ENCODE data around the gene YPEL2. TPM values are rescaled to one million over a fixed set of nuclear protein-coding genes. Genes with fewer than 3 reads are reported as not detected.

Gene YPEL2
- total RNA-seq, 6 experiments from 2014 or later, result 2.9 to 8.8 (median 4.6) TPM

DNA sequence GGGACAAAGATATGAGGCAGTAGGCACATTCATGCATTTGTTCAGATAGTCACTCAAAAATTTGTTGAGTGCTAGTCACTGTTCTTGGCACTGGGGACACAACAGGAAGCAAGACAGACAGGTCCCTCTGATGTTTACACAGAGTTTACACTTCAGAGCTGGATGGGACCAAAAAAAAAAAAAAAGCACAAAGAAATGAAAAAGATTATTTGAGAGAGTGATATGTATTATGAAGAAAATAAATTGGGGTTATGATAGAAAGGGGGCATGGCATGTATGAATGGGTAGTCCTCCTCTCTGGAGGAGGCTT, 3.5 kb upstream of the YPEL2 start:
- Mint-ChIP-seq H3K9me3 (no peaks in the 10 kb centered on the region), H3K36me3 (ENCODE audit: low read depth) (no peaks in the 10 kb centered on the region), H3K27me3 (ENCODE audit: insufficient read depth) (no peaks in the 10 kb centered on the region), H3K4me3 (no peak overlapping the region), H3K27ac (no peak overlapping the region), H3K4me1 (ENCODE audit: low read depth) (peaks cover 35% of the 10 kb centered on the region)
- DNase-seq, result no peak
- TF ChIP-seq, protein P1, sequence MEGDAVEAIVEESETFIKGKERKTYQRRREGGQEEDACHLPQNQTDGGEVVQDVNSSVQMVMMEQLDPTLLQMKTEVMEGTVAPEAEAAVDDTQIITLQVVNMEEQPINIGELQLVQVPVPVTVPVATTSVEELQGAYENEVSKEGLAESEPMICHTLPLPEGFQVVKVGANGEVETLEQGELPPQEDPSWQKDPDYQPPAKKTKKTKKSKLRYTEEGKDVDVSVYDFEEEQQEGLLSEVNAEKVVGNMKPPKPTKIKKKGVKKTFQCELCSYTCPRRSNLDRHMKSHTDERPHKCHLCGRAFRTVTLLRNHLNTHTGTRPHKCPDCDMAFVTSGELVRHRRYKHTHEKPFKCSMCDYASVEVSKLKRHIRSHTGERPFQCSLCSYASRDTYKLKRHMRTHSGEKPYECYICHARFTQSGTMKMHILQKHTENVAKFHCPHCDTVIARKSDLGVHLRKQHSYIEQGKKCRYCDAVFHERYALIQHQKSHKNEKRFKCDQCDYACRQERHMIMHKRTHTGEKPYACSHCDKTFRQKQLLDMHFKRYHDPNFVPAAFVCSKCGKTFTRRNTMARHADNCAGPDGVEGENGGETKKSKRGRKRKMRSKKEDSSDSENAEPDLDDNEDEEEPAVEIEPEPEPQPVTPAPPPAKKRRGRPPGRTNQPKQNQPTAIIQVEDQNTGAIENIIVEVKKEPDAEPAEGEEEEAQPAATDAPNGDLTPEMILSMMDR (IDR thresholded peaks at IDR 0.05), result no peak

DNA sequence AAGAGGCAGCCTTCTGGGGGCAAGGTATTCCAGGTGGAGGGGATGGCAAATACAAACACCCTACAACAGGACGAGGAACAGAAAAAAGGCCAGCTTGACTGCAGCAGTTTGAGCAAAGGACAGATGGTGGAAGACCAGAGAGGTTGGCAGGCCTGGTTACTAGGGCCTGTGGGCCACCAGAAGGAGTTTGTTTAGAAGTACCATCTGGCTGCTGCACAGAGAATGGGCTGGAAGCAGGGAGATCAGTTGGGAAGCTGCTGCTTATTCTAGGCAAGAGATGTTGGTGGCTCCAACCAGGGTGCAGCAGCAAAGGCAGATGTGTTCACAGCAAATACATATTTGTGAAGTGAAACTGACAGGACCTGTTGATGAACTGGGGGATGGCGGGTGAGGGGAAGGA, 2.9 kb upstream of the YPEL2 start:
- H3K27ac Mint-ChIP-seq, result no peak overlapping the region

DNA sequence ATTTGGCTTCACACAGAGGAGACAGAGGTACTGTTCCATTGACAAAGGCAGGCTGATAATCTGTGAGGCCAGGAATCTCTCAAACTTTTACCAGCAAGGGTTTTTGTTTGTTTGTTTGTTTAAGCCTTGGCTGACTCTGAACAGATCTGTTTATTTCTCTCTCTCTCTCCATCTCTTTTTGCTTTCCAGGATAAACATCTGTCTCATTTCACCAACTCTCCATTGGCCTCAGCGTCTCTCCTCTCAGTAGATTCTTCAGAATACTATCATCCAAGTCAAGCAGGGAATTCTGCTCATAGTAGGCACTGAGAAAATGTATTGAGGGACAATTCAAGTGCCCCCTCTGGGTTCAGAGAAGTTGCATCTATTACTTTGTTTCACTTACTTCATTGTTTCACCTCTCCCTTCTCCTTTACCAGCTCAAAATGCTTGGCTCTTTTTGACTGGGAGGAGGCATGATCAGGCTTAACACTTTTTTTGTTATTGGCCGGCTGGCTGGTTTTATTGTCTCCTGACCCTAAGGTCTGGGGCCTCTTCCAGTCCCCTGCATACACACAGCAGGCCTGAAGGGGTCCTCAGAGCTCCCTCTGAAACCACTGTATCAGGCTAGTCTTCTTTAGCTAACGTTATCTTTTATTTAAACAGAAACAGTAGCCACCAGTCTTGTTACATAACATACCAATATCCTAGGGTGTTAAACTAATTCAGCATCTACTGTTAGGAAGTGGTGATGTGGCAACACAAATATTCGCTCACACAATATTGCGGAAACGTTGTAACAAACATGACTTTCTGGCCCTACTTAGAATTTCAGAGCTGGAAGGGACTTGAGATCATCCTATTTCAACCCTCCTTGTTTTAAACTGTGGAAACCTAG, 2.0 kb upstream of the YPEL2 start:
- peaks cover 49% of the 10 kb centered on the region for H3K4me1 Mint-ChIP-seq (ENCODE audit: low read depth)
- peak overlapping the region; percentile 18 for H3K4me3 Mint-ChIP-seq

More for the DNA sequence above, 2.9 kb upstream of the YPEL2 start:
- TF ChIP-seq, protein P1 (IDR thresholded peaks at IDR 0.05), result no peak
- H3K4me3 Mint-ChIP-seq, result no peak overlapping the region
- H3K9me3 Mint-ChIP-seq, result no peaks in the 10 kb centered on the region
- H3K4me1 Mint-ChIP-seq (ENCODE audit: low read depth), result peaks cover 42% of the 10 kb centered on the region
- H3K27me3 Mint-ChIP-seq (ENCODE audit: insufficient read depth), result no peaks in the 10 kb centered on the region; the same call in 1 of the 2 replicates
- no peaks in the 10 kb centered on the region for H3K36me3 Mint-ChIP-seq (ENCODE audit: low read depth)
- DNase-seq, result no peak

DNA sequence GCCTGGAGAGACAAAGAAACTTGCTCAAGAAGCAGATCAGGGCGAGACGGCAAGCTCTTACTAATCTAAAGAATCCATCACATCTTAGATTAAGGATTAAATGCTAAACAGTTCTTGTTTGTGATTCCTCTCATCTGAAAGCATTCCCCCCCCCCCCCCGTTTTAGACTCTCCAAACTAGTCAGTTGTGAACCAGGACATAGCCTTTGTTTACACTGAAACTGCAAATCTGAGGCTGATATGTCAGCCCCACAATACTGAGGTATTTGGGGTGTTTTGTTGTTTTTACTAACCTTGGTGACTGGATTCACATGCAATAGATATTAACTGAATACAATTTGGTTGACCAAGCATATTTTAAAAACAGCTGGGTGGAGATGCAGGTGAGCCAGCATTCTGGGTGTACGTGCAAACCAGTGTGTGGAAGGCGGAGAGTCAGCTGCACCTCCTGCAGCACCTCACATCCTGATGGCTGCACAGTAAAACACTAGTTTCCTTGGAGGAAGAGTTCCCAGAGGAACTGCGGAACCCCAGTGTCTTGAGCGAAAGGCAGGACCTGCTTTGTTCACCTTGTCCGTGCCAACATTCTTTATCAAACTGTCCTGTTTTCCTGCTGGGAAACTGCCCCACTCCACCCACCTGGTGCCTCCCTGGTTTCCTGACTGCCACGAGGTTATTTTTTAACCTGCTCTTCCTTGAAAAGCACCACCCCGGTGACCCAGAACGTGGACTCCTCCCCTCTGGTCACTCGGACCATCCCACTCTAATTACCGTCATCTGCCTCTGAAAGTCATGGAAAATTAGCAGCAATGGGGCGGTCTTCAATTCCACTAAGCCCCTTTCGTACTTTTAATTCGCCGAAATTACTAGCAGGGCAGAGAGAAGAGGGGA, 1.2 kb upstream of the YPEL2 start:
- H3K4me1 Mint-ChIP-seq (ENCODE audit: low read depth), result peaks cover 49% of the 10 kb centered on the region
- H3K27ac Mint-ChIP-seq, result peak overlapping the region; percentile 79
- TF ChIP-seq, protein P1 (IDR thresholded peaks at IDR 0.05), result no peak
- no peak for DNase-seq
- no peaks in the 10 kb centered on the region for H3K9me3 Mint-ChIP-seq
- peak overlapping the region; percentile 18 for H3K4me3 Mint-ChIP-seq
- H3K36me3 Mint-ChIP-seq (ENCODE audit: low read depth), result no peaks in the 10 kb centered on the region
- peaks cover 4% of the 10 kb centered on the region; the same call in 1 of the 2 replicates for H3K27me3 Mint-ChIP-seq (ENCODE audit: insufficient read depth)

More for the DNA sequence above, 2.0 kb upstream of the YPEL2 start:
- no peaks in the 10 kb centered on the region for H3K9me3 Mint-ChIP-seq
- peaks cover 4% of the 10 kb centered on the region; the same call in 1 of the 2 replicates for H3K27me3 Mint-ChIP-seq (ENCODE audit: insufficient read depth)
- peak; percentile 71 for DNase-seq
- peak overlapping the region; percentile 79 for H3K27ac Mint-ChIP-seq
- H3K36me3 Mint-ChIP-seq (ENCODE audit: low read depth), result no peaks in the 10 kb centered on the region
- TF ChIP-seq, protein P1 (IDR thresholded peaks at IDR 0.05), result peak; percentile 86

DNA sequence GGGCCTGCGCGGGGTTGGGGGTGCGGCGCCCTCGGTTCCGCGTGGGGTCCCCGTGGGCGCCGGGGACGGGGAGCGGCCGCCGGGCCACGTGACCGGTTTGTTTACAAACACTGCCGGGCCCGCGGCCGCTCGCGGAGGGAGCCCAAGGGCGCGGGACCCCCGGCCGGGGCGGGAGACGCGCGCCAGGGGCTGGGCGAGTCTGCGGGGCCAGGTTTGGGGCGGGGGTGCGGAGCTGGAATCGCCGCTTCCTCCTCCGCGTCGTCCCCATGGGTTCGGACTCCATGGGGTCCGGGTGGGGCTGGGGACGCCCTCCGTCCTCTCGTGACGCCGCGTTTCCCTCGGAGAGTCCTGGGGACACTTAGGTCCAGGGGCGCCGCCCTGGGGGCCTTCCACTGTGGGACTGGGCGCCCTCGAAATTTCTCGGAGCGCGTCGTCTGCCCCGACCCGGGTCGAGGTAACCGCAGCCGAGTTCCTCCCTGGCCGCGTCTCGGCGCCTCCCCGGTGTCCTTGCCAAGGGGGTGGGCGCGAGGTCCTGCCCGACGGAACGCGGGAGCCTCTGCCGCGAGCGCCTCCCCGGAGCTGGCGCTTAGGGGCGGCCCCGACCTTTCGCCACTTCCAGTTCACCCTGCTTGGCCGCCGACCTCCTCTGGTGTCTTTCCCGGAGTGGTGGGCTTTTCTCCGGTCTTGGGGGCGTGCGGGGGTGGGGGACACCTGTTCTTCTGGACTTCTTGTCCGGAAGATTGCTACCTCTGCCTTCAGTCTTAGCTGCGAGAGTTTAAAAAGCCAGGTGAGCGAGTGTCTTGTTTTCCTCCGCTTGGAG, 684 bp downstream of the YPEL2 start:
- TF ChIP-seq, protein P1 (IDR thresholded peaks at IDR 0.05), result no peak
- H3K4me3 Mint-ChIP-seq, result peak overlapping the region; percentile 92
- H3K27ac Mint-ChIP-seq, result peak overlapping the region; percentile 60; the same call in 1 of the 2 replicates
- no peak for DNase-seq
- H3K9me3 Mint-ChIP-seq, result no peaks in the 10 kb centered on the region
- H3K36me3 Mint-ChIP-seq (ENCODE audit: low read depth), result no peaks in the 10 kb centered on the region
- H3K4me1 Mint-ChIP-seq (ENCODE audit: low read depth), result peaks cover 49% of the 10 kb centered on the region
- peaks cover 4% of the 10 kb centered on the region; the same call in 1 of the 2 replicates for H3K27me3 Mint-ChIP-seq (ENCODE audit: insufficient read depth)

All from HFFc6 (cell line).